WTC11 (cell line): ENCODE results near the gene SLC24A3. TPM values are rescaled to one million over a fixed set of nuclear protein-coding genes. Genes with fewer than 3 reads are reported as not detected.

Experiments used
- CREB1 ChIP-seq: sonication (generic); formaldehyde crosslinking; IDR thresholded peaks from 2 replicates; pipeline ENCODE4 v1.8.0; 2023; ENCODE audit warnings: mild to moderate bottlenecking, missing genetic modification reagents
- CREM ChIP-seq: sonication (generic); formaldehyde crosslinking; IDR thresholded peaks from 2 replicates; pipeline ENCODE4 v1.8.1; 2022; ENCODE audit warnings: mild to moderate bottlenecking, missing genetic modification reagents, moderate library complexity
- GTF2I ChIP-seq: fragments of 250-450 bp; sonication (Bioruptor Pico); conservative IDR thresholded peaks from 2 replicates; pipeline ENCODE4 v1.4.0; 2021; ENCODE audit warnings: mild to moderate bottlenecking
- HMGA2 ChIP-seq: fragments of 250-450 bp; sonication (Bioruptor Pico); IDR thresholded peaks from 2 replicates; pipeline ENCODE4 v1.4.0; 2021; ENCODE audit warnings: mild to moderate bottlenecking, moderate library complexity
- KAT7 ChIP-seq: sonication (generic); formaldehyde crosslinking; IDR thresholded peaks from 2 replicates; pipeline ENCODE4 v1.8.1; 2023; ENCODE audit warnings: missing genetic modification reagents, mild to moderate bottlenecking, borderline replicate concordance
- MXD4 ChIP-seq: fragments of 250-450 bp; sonication (Bioruptor Pico); IDR thresholded peaks from 2 replicates; pipeline ENCODE4 v1.8.0; 2021; ENCODE audit warnings: mild to moderate bottlenecking, moderate library complexity, borderline replicate concordance
- MYBL2 ChIP-seq: sonication (generic); formaldehyde crosslinking; IDR thresholded peaks from 2 replicates; pipeline ENCODE4 v1.8.1; 2023; ENCODE audit warnings: mild to moderate bottlenecking, moderate library complexity, missing genetic modification reagents
- NFE2L1 ChIP-seq: sonication (generic); formaldehyde crosslinking; IDR thresholded peaks from 2 replicates; pipeline ENCODE4 v1.8.1; 2023; ENCODE audit warnings: missing genetic modification reagents
- PRRX2 ChIP-seq: fragments of 250-450 bp; sonication (Bioruptor Pico); IDR thresholded peaks from 2 replicates; pipeline ENCODE4 v1.8.0; 2021; ENCODE audit warnings: mild to moderate bottlenecking
- RORB ChIP-seq: fragments of 250-450 bp; sonication (Bioruptor Pico); IDR thresholded peaks from 2 replicates; pipeline ENCODE4 v1.9.0; 2021; ENCODE audit warnings: mild to moderate bottlenecking
- TCF7 ChIP-seq: sonication (generic); formaldehyde crosslinking; IDR thresholded peaks from 2 replicates; pipeline ENCODE4 v1.8.0; 2022; ENCODE audit warnings: mild to moderate bottlenecking, low read depth, missing genetic modification reagents, moderate library complexity
- ZNF219 ChIP-seq: sonication (generic); formaldehyde crosslinking; IDR thresholded peaks from 2 replicates; pipeline ENCODE4 v1.8.0; 2023; ENCODE audit warnings: missing genetic modification reagents, mild to moderate bottlenecking, borderline replicate concordance
- ZNF232 ChIP-seq: sonication (generic); formaldehyde crosslinking; IDR thresholded peaks from 2 replicates; pipeline ENCODE4 v1.8.0; 2022; ENCODE audit warnings: mild to moderate bottlenecking, missing genetic modification reagents
- ZNF263 ChIP-seq: sonication (generic); formaldehyde crosslinking; IDR thresholded peaks from 2 replicates; pipeline ENCODE4 v1.8.1; 2022; ENCODE audit warnings: low read depth, mild to moderate bottlenecking, moderate library complexity, missing genetic modification reagents
- ZNF416 ChIP-seq: fragments of 250-450 bp; sonication (Bioruptor Pico); IDR thresholded peaks from 2 replicates; pipeline ENCODE4 v1.9.0; 2021; ENCODE audit warnings: mild to moderate bottlenecking, inconsistent platforms
- total RNA-seq: library from RNA; stranded (reverse); gene quantifications from 3 replicates; pipeline ENCODE4 v1.2.3, GENCODE V29; 2021
- TF ChIP-seq, protein P1 (sequence below): sonication (generic); formaldehyde crosslinking; IDR thresholded peaks from 2 replicates; pipeline ENCODE4 v1.8.1; 2022; ENCODE audit warnings: low read depth, mild to moderate bottlenecking, moderate library complexity, missing genetic modification reagents, borderline replicate concordance
- TF ChIP-seq, protein P2 (sequence below): sonication (generic); formaldehyde crosslinking; IDR thresholded peaks from 2 replicates; pipeline ENCODE4 v1.8.1; 2023; ENCODE audit warnings: mild to moderate bottlenecking, missing genetic modification reagents, moderate library complexity
- TF ChIP-seq, protein P3 (sequence below): sonication (generic); formaldehyde crosslinking; IDR thresholded peaks from 2 replicates; pipeline ENCODE4 v1.8.0; 2022; ENCODE audit warnings: mild to moderate bottlenecking, missing genetic modification reagents
- TF ChIP-seq, protein P4 (sequence below): sonication (generic); formaldehyde crosslinking; IDR thresholded peaks from 2 replicates; pipeline ENCODE4 v1.8.0; 2023; ENCODE audit warnings: missing genetic modification reagents, mild to moderate bottlenecking, borderline replicate concordance
- TF ChIP-seq, protein P5 (sequence below): sonication (generic); formaldehyde crosslinking; IDR thresholded peaks from 2 replicates; pipeline ENCODE4 v1.8.1; 2023; ENCODE audit warnings: mild to moderate bottlenecking, moderate library complexity, missing genetic modification reagents
- TF ChIP-seq, protein P6 (sequence below): sonication (generic); formaldehyde crosslinking; IDR thresholded peaks from 2 replicates; pipeline ENCODE4 v1.8.0; 2023; ENCODE audit warnings: missing genetic modification reagents
- TF ChIP-seq, protein P7 (sequence below): fragments of 250-450 bp; sonication (Bioruptor Pico); IDR thresholded peaks from 2 replicates; pipeline ENCODE4 v1.9.0; 2021; ENCODE audit warnings: mild to moderate bottlenecking, borderline replicate concordance

Gene SLC24A3
- total RNA-seq, 1 experiment from 2014 or later = 5.7 TPM

DNA sequence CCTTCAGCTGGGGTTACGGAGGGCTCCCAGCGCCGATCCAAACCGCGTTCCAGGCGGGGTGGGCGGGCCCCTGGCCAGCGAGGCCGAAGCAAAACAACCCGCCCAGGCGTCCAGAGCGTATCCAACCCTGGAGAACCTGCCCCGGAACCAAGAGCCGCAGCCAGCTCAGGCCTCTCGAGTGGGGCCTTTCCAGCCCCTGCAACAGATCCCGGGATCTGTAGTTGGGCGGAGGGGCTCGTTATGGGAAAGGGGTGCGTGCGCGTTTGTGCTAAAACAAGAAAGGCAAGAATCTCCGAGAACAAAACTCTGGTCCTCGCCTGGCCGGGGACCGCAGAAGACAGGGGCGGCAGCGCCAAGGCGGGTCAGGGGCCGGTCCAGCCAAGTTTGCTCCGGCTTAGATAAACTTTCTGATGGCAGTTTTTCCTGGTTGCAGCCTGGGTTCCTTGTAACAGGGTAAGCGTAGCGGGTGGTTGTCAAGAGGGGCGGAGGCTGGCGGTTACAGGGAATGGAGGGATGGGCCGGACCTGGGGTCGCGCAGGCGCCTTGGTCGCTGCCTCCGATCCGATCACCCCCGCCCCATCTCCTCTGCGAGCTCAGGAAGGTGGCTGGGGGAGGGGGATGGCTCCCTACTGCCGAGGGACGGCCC is 545.2 kb downstream of the SLC24A3 start (continued):
- TF ChIP-seq, protein P1, sequence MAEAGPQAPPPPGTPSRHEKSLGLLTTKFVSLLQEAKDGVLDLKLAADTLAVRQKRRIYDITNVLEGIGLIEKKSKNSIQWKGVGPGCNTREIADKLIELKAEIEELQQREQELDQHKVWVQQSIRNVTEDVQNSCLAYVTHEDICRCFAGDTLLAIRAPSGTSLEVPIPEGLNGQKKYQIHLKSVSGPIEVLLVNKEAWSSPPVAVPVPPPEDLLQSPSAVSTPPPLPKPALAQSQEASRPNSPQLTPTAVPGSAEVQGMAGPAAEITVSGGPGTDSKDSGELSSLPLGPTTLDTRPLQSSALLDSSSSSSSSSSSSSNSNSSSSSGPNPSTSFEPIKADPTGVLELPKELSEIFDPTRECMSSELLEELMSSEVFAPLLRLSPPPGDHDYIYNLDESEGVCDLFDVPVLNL = no peak
- TF ChIP-seq, protein P2, sequence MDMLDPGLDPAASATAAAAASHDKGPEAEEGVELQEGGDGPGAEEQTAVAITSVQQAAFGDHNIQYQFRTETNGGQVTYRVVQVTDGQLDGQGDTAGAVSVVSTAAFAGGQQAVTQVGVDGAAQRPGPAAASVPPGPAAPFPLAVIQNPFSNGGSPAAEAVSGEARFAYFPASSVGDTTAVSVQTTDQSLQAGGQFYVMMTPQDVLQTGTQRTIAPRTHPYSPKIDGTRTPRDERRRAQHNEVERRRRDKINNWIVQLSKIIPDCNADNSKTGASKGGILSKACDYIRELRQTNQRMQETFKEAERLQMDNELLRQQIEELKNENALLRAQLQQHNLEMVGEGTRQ (CRISPR knock-in tag) = no peak; the same call in 1 of the 2 replicates
- TF ChIP-seq GTF2I (CRISPR knock-in tag) (no peak), NFE2L1 (CRISPR knock-in tag) (no peak), RORB (CRISPR knock-in tag) (no peak), MYBL2 (CRISPR knock-in tag) (no peak), HMGA2 (CRISPR knock-in tag) (no peak), TCF7 (CRISPR knock-in tag) (no peak), ZNF416 (no peak), PRRX2 (no peak), CREB1 (CRISPR knock-in tag) (no peak), MXD4 (CRISPR knock-in tag) (no peak), CREM (CRISPR knock-in tag) (no peak), ZNF263 (CRISPR knock-in tag) (no peak), KAT7 (no peak), ZNF219 (CRISPR knock-in tag) (no peak), ZNF232 (CRISPR knock-in tag) (no peak)
- TF ChIP-seq, protein P3, sequence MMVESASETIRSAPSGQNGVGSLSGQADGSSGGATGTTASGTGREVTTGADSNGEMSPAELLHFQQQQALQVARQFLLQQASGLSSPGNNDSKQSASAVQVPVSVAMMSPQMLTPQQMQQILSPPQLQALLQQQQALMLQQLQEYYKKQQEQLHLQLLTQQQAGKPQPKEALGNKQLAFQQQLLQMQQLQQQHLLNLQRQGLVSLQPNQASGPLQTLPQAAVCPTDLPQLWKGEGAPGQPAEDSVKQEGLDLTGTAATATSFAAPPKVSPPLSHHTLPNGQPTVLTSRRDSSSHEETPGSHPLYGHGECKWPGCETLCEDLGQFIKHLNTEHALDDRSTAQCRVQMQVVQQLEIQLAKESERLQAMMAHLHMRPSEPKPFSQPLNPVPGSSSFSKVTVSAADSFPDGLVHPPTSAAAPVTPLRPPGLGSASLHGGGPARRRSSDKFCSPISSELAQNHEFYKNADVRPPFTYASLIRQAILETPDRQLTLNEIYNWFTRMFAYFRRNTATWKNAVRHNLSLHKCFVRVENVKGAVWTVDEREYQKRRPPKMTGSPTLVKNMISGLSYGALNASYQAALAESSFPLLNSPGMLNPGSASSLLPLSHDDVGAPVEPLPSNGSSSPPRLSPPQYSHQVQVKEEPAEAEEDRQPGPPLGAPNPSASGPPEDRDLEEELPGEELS (CRISPR knock-in tag) = no peak
- TF ChIP-seq, protein P4, sequence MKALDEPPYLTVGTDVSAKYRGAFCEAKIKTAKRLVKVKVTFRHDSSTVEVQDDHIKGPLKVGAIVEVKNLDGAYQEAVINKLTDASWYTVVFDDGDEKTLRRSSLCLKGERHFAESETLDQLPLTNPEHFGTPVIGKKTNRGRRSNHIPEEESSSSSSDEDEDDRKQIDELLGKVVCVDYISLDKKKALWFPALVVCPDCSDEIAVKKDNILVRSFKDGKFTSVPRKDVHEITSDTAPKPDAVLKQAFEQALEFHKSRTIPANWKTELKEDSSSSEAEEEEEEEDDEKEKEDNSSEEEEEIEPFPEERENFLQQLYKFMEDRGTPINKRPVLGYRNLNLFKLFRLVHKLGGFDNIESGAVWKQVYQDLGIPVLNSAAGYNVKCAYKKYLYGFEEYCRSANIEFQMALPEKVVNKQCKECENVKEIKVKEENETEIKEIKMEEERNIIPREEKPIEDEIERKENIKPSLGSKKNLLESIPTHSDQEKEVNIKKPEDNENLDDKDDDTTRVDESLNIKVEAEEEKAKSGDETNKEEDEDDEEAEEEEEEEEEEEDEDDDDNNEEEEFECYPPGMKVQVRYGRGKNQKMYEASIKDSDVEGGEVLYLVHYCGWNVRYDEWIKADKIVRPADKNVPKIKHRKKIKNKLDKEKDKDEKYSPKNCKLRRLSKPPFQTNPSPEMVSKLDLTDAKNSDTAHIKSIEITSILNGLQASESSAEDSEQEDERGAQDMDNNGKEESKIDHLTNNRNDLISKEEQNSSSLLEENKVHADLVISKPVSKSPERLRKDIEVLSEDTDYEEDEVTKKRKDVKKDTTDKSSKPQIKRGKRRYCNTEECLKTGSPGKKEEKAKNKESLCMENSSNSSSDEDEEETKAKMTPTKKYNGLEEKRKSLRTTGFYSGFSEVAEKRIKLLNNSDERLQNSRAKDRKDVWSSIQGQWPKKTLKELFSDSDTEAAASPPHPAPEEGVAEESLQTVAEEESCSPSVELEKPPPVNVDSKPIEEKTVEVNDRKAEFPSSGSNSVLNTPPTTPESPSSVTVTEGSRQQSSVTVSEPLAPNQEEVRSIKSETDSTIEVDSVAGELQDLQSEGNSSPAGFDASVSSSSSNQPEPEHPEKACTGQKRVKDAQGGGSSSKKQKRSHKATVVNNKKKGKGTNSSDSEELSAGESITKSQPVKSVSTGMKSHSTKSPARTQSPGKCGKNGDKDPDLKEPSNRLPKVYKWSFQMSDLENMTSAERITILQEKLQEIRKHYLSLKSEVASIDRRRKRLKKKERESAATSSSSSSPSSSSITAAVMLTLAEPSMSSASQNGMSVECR = peak; percentile 46; the same call in 1 of the 2 replicates
- TF ChIP-seq, protein P5, sequence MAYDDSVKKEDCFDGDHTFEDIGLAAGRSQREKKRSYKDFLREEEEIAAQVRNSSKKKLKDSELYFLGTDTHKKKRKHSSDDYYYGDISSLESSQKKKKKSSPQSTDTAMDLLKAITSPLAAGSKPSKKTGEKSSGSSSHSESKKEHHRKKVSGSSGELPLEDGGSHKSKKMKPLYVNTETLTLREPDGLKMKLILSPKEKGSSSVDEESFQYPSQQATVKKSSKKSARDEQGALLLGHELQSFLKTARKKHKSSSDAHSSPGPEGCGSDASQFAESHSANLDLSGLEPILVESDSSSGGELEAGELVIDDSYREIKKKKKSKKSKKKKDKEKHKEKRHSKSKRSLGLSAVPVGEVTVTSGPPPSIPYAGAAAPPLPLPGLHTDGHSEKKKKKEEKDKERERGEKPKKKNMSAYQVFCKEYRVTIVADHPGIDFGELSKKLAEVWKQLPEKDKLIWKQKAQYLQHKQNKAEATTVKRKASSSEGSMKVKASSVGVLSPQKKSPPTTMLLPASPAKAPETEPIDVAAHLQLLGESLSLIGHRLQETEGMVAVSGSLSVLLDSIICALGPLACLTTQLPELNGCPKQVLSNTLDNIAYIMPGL = peak; percentile 3; the same call in 1 of the 2 replicates
- TF ChIP-seq, protein P6, sequence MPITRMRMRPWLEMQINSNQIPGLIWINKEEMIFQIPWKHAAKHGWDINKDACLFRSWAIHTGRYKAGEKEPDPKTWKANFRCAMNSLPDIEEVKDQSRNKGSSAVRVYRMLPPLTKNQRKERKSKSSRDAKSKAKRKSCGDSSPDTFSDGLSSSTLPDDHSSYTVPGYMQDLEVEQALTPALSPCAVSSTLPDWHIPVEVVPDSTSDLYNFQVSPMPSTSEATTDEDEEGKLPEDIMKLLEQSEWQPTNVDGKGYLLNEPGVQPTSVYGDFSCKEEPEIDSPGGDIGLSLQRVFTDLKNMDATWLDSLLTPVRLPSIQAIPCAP = no peak
- TF ChIP-seq, protein P7, sequence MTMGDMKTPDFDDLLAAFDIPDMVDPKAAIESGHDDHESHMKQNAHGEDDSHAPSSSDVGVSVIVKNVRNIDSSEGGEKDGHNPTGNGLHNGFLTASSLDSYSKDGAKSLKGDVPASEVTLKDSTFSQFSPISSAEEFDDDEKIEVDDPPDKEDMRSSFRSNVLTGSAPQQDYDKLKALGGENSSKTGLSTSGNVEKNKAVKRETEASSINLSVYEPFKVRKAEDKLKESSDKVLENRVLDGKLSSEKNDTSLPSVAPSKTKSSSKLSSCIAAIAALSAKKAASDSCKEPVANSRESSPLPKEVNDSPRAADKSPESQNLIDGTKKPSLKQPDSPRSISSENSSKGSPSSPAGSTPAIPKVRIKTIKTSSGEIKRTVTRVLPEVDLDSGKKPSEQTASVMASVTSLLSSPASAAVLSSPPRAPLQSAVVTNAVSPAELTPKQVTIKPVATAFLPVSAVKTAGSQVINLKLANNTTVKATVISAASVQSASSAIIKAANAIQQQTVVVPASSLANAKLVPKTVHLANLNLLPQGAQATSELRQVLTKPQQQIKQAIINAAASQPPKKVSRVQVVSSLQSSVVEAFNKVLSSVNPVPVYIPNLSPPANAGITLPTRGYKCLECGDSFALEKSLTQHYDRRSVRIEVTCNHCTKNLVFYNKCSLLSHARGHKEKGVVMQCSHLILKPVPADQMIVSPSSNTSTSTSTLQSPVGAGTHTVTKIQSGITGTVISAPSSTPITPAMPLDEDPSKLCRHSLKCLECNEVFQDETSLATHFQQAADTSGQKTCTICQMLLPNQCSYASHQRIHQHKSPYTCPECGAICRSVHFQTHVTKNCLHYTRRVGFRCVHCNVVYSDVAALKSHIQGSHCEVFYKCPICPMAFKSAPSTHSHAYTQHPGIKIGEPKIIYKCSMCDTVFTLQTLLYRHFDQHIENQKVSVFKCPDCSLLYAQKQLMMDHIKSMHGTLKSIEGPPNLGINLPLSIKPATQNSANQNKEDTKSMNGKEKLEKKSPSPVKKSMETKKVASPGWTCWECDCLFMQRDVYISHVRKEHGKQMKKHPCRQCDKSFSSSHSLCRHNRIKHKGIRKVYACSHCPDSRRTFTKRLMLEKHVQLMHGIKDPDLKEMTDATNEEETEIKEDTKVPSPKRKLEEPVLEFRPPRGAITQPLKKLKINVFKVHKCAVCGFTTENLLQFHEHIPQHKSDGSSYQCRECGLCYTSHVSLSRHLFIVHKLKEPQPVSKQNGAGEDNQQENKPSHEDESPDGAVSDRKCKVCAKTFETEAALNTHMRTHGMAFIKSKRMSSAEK = no peak
